Activated CD8-positive, alpha-beta memory T cell treated with anti-CD3 and anti-CD28 coated beads, Interleukin-2, amount 10 ng/mL, durations not matched to agents 7 days and 5 days (primary cell): ENCODE data around the gene AKNA. TPM values are rescaled to one million over a fixed set of nuclear protein-coding genes. Genes with fewer than 3 reads are reported as not detected.
A peak's percentile ranks its signal among the peaks of the same experiment; 100 is the strongest.

Source experiments
- ATAC-seq: fragments of 150-1000 bp; cut with Tn5 transposase; one replicate; pipeline ENCODE4 v1.10.0; 2021; ENCODE audit warnings: moderate library complexity
- CTCF ChIA-PET: fragments of 350-600 bp; sonication (Branson Sonifier 250); formaldehyde crosslinking; loops from one replicate; lab custom pipeline; 2021; ENCODE audit warnings: antibody characterized with exemption; lab: Charles Lee
- DNase-seq: peaks from one replicate; pipeline ENCODE4 v3.0.0-alpha.2; 2020
- H3K27ac Mint-ChIP-seq: one replicate; pipeline ENCODE4 v1.8.0; 2021; ENCODE audit warnings: mild to moderate bottlenecking, mixed read lengths
- H3K27me3 Mint-ChIP-seq: one replicate; pipeline ENCODE4 v1.8.0; 2021; ENCODE audit warnings: mixed read lengths
- H3K36me3 Mint-ChIP-seq: one replicate; pipeline ENCODE4 v1.8.0; 2021; ENCODE audit warnings: mild to moderate bottlenecking, mixed read lengths
- H3K4me1 Mint-ChIP-seq: one replicate; pipeline ENCODE4 v1.8.0; 2021; ENCODE audit warnings: mixed read lengths
- H3K4me3 Mint-ChIP-seq: one replicate; pipeline ENCODE4 v1.8.0; 2021; ENCODE audit warnings: mild to moderate bottlenecking, moderate library complexity, mixed read lengths
- H3K9me3 Mint-ChIP-seq: one replicate; pipeline ENCODE4 v1.8.0; 2022; ENCODE audit warnings: low read depth, mixed read lengths
- total RNA-seq, 2 experiments: library from RNA; stranded (reverse); gene quantifications; one replicate each; pipeline ENCODE4 v1.2.3, GENCODE V29; 2021

Gene AKNA
- total RNA-seq, 2 experiments from 2014 or later: 432 to 500 TPM

DNA sequence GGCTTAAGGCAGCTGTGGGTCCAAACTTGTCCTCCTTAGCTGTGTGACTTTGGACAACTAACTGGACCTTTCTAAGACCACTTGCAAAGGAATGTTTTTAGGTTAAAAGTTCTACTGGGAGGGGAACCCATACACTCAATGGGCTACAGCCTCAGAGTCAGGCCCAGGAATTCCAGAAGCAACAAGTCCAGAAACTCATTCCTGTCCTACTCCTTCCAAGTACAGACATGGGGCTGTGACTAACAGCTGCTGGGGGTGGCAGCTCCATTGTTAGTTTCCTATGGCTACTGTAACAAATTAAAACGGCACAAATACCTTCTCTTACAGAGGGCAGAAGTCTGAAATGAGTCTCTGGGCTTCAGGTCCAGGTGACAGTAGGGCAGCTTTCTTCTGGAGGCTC lies 12.4 kb upstream of the AKNA start:
- Mint-ChIP-seq H3K36me3 (peaks cover 10% of the 10 kb centered on the region), H3K4me1 (peaks cover 25% of the 10 kb centered on the region), H3K4me3 (no peak overlapping the region), H3K9me3 (no peaks in the 10 kb centered on the region), H3K27ac (no peak overlapping the region), H3K27me3 (no peaks in the 10 kb centered on the region)
- CTCF ChIA-PET: interaction anchor here (0.7 to 11.2 kb wide), 6 partner anchors 11 to 261 kb away, joined by 3 to 105 read pairs (median 4); partner anchors contain the start of genes AKNA and WHRN
- ATAC-seq (no peak), DNase-seq (no peak)

GRCh38 chr9:114399381-114399780 lies 11.6 kb upstream of the AKNA start:
- CTCF ChIA-PET: interaction anchor here (0.6 to 1.5 kb wide), 9 partner anchors 9 to 262 kb away, joined by 3 to 8 read pairs (median 4); partner anchors contain the start of genes AKNA and ATP6V1G1
- peaks cover 11% of the 10 kb centered on the region for H3K36me3 Mint-ChIP-seq
- H3K27me3 Mint-ChIP-seq: no peaks in the 10 kb centered on the region

DNA sequence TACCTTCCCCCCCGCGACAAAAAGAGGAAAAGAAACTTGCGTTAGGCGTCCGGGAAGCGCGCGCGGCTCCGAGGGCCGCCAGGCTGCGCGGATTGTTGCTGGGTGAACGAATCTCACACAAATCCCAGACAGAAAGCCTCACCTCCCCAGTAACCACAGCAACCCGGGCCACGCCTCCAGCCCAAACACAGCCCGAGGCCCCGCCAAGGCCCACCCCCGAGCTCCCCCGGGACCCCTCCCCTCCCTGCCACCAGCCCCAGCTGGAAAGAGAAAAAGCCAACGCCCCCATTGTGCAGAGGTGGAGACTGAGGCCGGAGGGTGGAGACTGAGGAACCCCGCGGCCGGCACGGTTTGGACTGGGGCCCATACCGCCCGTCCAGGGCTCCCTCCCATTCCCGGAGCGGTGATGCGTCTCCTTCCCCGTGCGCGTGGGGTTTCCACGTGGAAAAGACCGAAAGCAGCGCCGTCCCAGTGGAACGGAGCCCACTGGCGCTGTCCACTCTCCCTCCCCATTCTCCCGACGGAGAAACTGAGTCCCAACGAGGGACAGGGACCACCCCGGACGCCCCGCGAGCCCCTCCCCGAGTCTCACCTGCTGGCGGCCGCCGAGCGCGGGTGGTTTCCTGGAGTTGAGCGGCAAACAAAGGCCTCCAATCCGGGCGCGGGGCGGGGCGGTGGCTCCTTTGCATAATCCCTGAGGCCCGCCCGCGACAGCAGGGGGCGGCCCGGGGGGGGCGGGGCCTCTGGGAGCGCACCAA lies 10.2 kb upstream of the AKNA start:
- Mint-ChIP-seq H3K27me3 (no peaks in the 10 kb centered on the region), H3K4me1 (peaks cover 40% of the 10 kb centered on the region), H3K36me3 (peaks cover 15% of the 10 kb centered on the region), H3K4me3 (peak overlapping the region; percentile 99), H3K27ac (peak overlapping the region; percentile 79), H3K9me3 (no peaks in the 10 kb centered on the region)
- ATAC-seq: peak; percentile 93
- CTCF ChIA-PET: interaction anchor here (1.3 to 4.7 kb wide), 4 partner anchors 8 to 256 kb away, joined by 3 to 29 read pairs (median 6); partner anchors contain the start of gene AKNA
- peak; percentile 97 for DNase-seq

More at GRCh38 chr9:114399381-114399780, 11.6 kb upstream of the AKNA start:
- no peak for DNase-seq
- Mint-ChIP-seq H3K27ac (no peak overlapping the region), H3K9me3 (no peaks in the 10 kb centered on the region), H3K4me1 (peaks cover 34% of the 10 kb centered on the region), H3K4me3 (no peak overlapping the region)
- ATAC-seq: no peak

GRCh38 chr9:114397219-114397847 lies 9.6 kb upstream of the AKNA start:
- H3K9me3 Mint-ChIP-seq: no peaks in the 10 kb centered on the region

DNA sequence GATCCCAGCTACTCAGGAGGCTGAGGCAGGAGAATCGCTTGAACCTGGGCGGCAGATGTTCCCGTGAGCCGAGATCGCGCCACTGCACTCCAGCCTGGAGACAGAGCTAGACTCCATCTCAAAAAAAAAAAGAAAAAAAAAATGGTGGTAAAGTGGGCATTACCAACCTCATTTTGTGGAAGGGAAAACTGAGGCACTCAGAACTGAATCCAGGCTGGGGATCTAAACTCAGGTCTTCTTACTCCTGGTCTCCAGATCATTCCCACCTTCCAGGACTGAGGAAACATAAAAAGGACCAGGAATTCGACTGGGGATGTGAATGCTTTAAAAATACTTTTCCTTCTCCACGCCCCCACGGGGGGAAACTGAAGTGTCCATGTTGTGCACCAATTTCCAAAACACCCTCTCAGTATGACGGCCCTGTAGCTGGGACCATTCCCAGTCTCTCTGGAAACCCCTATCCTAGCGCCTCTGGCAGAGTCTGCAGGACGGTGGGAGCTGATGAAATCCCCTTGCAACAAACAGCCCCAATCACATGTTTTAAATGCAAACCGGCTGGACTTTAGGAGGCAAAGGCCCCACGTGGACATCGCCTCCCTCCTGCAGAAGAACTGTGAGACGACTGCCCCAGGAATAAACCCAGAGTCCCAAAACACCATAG lies 8.9 kb upstream of the AKNA start:
- DNase-seq (no peak), ATAC-seq (no peak)
- no peaks in the 10 kb centered on the region for H3K27me3 Mint-ChIP-seq
- H3K9me3 Mint-ChIP-seq: no peaks in the 10 kb centered on the region
- peaks cover 22% of the 10 kb centered on the region for H3K36me3 Mint-ChIP-seq
- peaks cover 53% of the 10 kb centered on the region for H3K4me1 Mint-ChIP-seq
- H3K4me3 Mint-ChIP-seq: peak overlapping the region; percentile 99
- no peak overlapping the region for H3K27ac Mint-ChIP-seq
- CTCF ChIA-PET: interaction anchor here (0.9 to 4.7 kb wide), 8 partner anchors 7 to 257 kb away, joined by 3 to 29 read pairs (median 6); partner anchors contain the start of gene AKNA

More at GRCh38 chr9:114397219-114397847, 9.6 kb upstream of the AKNA start:
- H3K27ac Mint-ChIP-seq: peak overlapping the region; percentile 79
- H3K27me3 Mint-ChIP-seq: no peaks in the 10 kb centered on the region
- peaks cover 47% of the 10 kb centered on the region for H3K4me1 Mint-ChIP-seq
- peaks cover 20% of the 10 kb centered on the region for H3K36me3 Mint-ChIP-seq
- DNase-seq: no peak
- peak overlapping the region; percentile 99 for H3K4me3 Mint-ChIP-seq
- peak; percentile 8 for ATAC-seq
- CTCF ChIA-PET: interaction anchor here (1.3 to 4.7 kb wide), 4 partner anchors 8 to 256 kb away, joined by 3 to 29 read pairs (median 6); partner anchors contain the start of gene AKNA

- Mint-ChIP-seq H3K4me3 (no peak overlapping the region), H3K36me3 (peaks cover 24% of the 10 kb centered on the region), H3K9me3 (no peaks in the 10 kb centered on the region), H3K27me3 (no peaks in the 10 kb centered on the region), H3K4me1 (peaks cover 60% of the 10 kb centered on the region), H3K27ac (peak overlapping the region; percentile 29)
- ATAC-seq (no peak), DNase-seq (no peak)
- CTCF ChIA-PET: interaction anchor here (0.8 to 4.7 kb wide), 9 partner anchors 10 to 286 kb away, joined by 3 to 29 read pairs (median 4); partner anchors contain the start of gene AKNA
Measured at GRCh38 chr9:114395768-114396167, 8.0 kb upstream of the AKNA start.

GRCh38 chr9:114395334-114395617 lies 7.5 kb upstream of the AKNA start:
- peaks cover 65% of the 10 kb centered on the region for H3K4me1 Mint-ChIP-seq
- CTCF ChIA-PET: interaction anchor here (0.8 to 4.7 kb wide), 6 partner anchors 9 to 286 kb away, joined by 3 to 29 read pairs (median 7); partner anchors contain the start of gene AKNA
- peak overlapping the region; percentile 77 for H3K27ac Mint-ChIP-seq
- no peaks in the 10 kb centered on the region for H3K27me3 Mint-ChIP-seq
- no peak for ATAC-seq
- H3K9me3 Mint-ChIP-seq: no peaks in the 10 kb centered on the region
- no peak for DNase-seq
- H3K4me3 Mint-ChIP-seq: peak overlapping the region; percentile 5
- H3K36me3 Mint-ChIP-seq: peaks cover 29% of the 10 kb centered on the region

DNA sequence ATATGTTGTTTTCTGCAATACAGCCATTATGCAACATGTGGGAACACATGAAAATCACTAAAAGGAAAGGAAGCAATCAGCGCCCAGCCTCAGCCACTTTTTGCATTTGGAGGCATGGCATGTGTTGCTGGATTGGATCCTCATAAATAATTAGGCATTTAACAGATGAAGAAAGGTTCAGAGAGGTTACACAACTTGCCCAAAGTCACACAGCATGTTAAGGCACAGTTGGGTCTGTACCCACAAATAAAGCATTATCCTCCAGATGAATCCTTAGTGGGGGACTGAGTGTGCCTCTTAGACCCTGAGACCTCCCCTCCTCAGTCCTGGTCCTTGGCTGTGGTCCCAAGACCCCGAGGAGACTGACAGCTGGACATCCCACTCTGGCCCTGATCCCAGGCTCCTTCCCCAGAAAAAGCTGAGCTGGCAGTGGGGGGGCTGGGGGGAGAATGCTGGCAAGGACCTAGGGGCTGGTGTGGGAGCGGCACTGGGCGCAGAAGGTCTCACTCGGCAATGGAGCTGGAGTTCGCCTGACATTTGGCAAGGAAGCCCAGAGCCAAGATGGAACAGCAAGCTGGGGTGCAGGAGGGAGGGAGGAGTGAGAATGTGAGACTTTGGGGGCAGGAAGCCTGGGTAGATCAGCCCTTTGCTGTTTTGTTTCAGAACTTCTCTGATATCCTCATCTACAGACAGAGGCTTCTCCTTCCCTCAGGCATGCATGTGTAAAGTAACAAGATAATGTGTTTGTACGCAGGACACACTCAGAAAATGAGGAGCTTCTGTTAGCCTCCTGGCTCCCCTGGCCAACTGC lies 6.9 kb upstream of the AKNA start:
- Mint-ChIP-seq H3K36me3 (peaks cover 34% of the 10 kb centered on the region), H3K27me3 (no peaks in the 10 kb centered on the region), H3K27ac (peak overlapping the region; percentile 77), H3K4me1 (peaks cover 71% of the 10 kb centered on the region), H3K9me3 (no peaks in the 10 kb centered on the region), H3K4me3 (no peak overlapping the region)
- no peak for ATAC-seq
- no peak for DNase-seq
- CTCF ChIA-PET: interaction anchor here (1.2 to 4.7 kb wide), 6 partner anchors 9 to 257 kb away, joined by 3 to 29 read pairs (median 8); partner anchors contain the start of gene AKNA

- CTCF ChIA-PET: interaction anchor here (0.7 to 1.8 kb wide), 7 partner anchors 9 to 289 kb away, joined by 3 to 11 read pairs (median 3); partner anchors contain the start of gene TEX48
- ATAC-seq (no peak), DNase-seq (no peak)
- no peak overlapping the region for H3K4me3 Mint-ChIP-seq
- no peaks in the 10 kb centered on the region for H3K27me3 Mint-ChIP-seq
- peak overlapping the region; percentile 31 for H3K27ac Mint-ChIP-seq
- peaks cover 52% of the 10 kb centered on the region for H3K36me3 Mint-ChIP-seq
- H3K9me3 Mint-ChIP-seq: no peaks in the 10 kb centered on the region
- peaks cover 82% of the 10 kb centered on the region for H3K4me1 Mint-ChIP-seq
Measured at GRCh38 chr9:114392749-114393112, 4.9 kb upstream of the AKNA start.

DNA sequence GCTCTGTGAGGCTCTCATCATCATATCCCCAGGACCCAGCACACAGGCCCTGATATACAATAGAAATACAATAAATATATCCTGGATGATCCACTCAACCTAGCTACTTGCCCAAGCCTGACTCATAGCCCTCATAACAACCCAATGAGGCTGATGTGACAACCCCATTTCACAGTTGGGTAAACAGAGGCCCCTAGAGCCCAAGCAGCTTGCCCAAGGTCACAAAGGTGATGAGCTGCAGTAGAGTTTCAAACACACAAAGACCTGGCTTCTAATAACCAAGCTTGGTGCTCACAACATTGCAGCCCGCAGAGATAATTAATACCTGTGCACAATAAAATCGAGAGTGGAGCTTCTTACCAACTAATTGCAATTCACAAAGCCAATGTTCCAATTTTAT lies 3.2 kb upstream of the AKNA start:
- H3K27ac Mint-ChIP-seq: peak overlapping the region; percentile 96
- peak overlapping the region; percentile 100 for H3K4me3 Mint-ChIP-seq
- ATAC-seq (no peak), DNase-seq (no peak)
- CTCF ChIA-PET: interaction anchor here (1.5 to 10.8 kb wide), 6 partner anchors 14 to 263 kb away, joined by 3 to 135 read pairs (median 18); no protein-coding TSS in a partner anchor
- H3K4me1 Mint-ChIP-seq: peaks cover 66% of the 10 kb centered on the region
- no peaks in the 10 kb centered on the region for H3K27me3 Mint-ChIP-seq
- peaks cover 62% of the 10 kb centered on the region for H3K36me3 Mint-ChIP-seq
- H3K9me3 Mint-ChIP-seq: no peaks in the 10 kb centered on the region

GRCh38 chr9:114389612-114390368 lies 2.0 kb upstream of the AKNA start:
- H3K4me3 Mint-ChIP-seq: peak overlapping the region; percentile 100
- H3K4me1 Mint-ChIP-seq: peaks cover 55% of the 10 kb centered on the region
- CTCF ChIA-PET: interaction anchor here (0.7 to 10.8 kb wide), 10 partner anchors 8 to 264 kb away, joined by 3 to 135 read pairs (median 4); no protein-coding TSS in a partner anchor
- peak overlapping the region; percentile 96 for H3K27ac Mint-ChIP-seq
- DNase-seq (peak; percentile 72), ATAC-seq (no peak)
- peaks cover 70% of the 10 kb centered on the region for H3K36me3 Mint-ChIP-seq
- no peaks in the 10 kb centered on the region for H3K27me3 Mint-ChIP-seq
- H3K9me3 Mint-ChIP-seq: no peaks in the 10 kb centered on the region
